SU-DHL-6 (cell line): Measurements from ENCODE around the gene MAP1B.

Source experiments
- H2AFZ ChIP-seq: fragments of 200-600 bp; sonication (generic); 2 replicates; pipeline ENCODE4 v1.6.1; 2014; ENCODE audit warnings: low read depth, mild to moderate bottlenecking, moderate library complexity, mixed read lengths, antibody characterized with exemption, low read length; ENCODE audit not compliant: severe bottlenecking
- H3F3A ChIP-seq: fragments of 200-600 bp; shearing (Covaris generic); 2 replicates; pipeline ENCODE4 v1.6.0; 2016; ENCODE audit warnings: antibody characterized with exemption, mild to moderate bottlenecking; ENCODE audit not compliant: insufficient read depth
- H3K27ac ChIP-seq: fragments of 200-600 bp; sonication (generic); 2 replicates; pipeline ENCODE4 v1.5.1; 2016; ENCODE audit warnings: low read depth, mild to moderate bottlenecking, low read length, moderate library complexity, mixed read lengths
- H3K27me3 ChIP-seq: fragments of 200-600 bp; sonication (generic), shearing (Covaris generic); 2 replicates; pipeline ENCODE4 v1.6.0; 2014; ENCODE audit warnings: mild to moderate bottlenecking, low read length
- H3K36me3 ChIP-seq: fragments of 200-600 bp; sonication (generic); 2 replicates; pipeline ENCODE4 v1.6.1; 2014; ENCODE audit warnings: mild to moderate bottlenecking, low read length, mixed read lengths
- H3K4me2 ChIP-seq: fragments of 300-600, 200-600 bp; shearing (Covaris generic), sonication (generic); 2 replicates; pipeline ENCODE4 v1.6.0; 2014; ENCODE audit warnings: low read length, low read depth, mild to moderate bottlenecking; ENCODE audit not compliant: poor library complexity, severe bottlenecking
- H3K4me3 ChIP-seq: fragments of 200-600 bp; sonication (generic); 2 replicates; pipeline ENCODE4 v1.5.1; 2014; ENCODE audit warnings: antibody characterized with exemption, low read length, mild to moderate bottlenecking, mixed read lengths; ENCODE audit not compliant: insufficient read depth, poor library complexity, severe bottlenecking
- H3K79me2 ChIP-seq: fragments of 200-600 bp; sonication (generic); 2 replicates; pipeline ENCODE4 v1.6.1; 2014; ENCODE audit warnings: mild to moderate bottlenecking, low read length, moderate library complexity; ENCODE audit not compliant: insufficient read depth
- H3K9ac ChIP-seq: fragments of 200-600 bp; sonication (generic); 2 replicates; pipeline ENCODE4 v1.7.0; 2014; ENCODE audit warnings: mild to moderate bottlenecking, low read length
- H3K9me2 ChIP-seq: fragments of 200-600 bp; sonication (generic); replicated peaks from 2 replicates; pipeline ENCODE4 v1.6.1; 2014; ENCODE audit warnings: low read length; ENCODE audit not compliant: insufficient read depth
- H3K9me3 ChIP-seq: fragments of 200-600 bp; sonication (generic); 2 replicates; pipeline ENCODE4 v1.6.1; 2014; ENCODE audit warnings: low read length, mixed read lengths; ENCODE audit not compliant: insufficient read depth
- H4K20me1 ChIP-seq: fragments of 200-600 bp; sonication (generic); 2 replicates; pipeline ENCODE4 v1.6.1; 2014; ENCODE audit warnings: low read depth, mild to moderate bottlenecking, antibody characterized with exemption, low read length, moderate library complexity, mixed read lengths
- EZH2phosphoT487 ChIP-seq: fragments of 200-600 bp; sonication (generic), shearing (Covaris generic); conservative IDR thresholded peaks from 2 replicates; pipeline ENCODE4 v1.6.1; 2018; ENCODE audit warnings: mild to moderate bottlenecking, antibody characterized with exemption, low read length, moderate library complexity, mixed read lengths
- TF ChIP-seq, protein P1 (sequence below): fragments of 200-600 bp; sonication (generic); IDR thresholded peaks from one replicate; pipeline ENCODE4 v1.5.1; 2017; ENCODE audit warnings: antibody characterized with exemption, mild to moderate bottlenecking, low read length, moderate library complexity; ENCODE audit not compliant: insufficient read depth, poor library complexity, severe bottlenecking

The MAP1B gene

DNA sequence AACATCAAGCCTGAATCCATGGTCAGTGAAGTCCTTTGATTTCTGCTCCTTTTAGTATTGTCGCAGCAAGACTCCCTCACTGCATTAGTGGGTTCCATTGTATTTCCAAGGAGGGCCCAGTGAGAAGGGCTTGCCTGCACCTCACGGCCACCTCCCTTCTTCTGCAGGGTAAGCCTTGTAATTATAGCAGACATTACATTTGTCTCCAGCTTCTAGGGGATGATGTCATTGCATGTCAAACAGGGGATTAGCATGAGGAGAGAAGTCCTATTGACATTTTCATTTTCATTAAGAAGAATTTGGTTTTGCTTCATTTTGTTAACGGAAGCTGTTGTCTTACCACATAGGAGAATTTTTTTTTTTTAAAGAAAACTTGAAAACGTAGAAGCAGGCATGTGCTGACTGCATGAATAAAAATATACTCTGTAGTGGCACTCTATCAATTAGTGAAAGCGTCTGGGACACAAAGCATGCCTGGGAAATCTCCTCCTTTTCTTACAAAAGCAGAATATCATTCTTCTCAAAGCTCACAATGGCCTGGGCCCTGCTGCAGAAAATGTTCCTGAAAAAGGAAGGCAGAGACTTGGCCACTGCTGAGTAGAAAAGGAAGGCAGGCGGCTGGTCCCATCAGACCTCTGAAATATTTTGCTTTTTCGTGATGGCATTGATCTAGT lies 27.1 kb downstream of the MAP1B start:
- no peaks in the 10 kb centered on the region for H3K79me2 ChIP-seq
- H3K9me2 ChIP-seq, result no peaks in the 10 kb centered on the region
- H4K20me1 ChIP-seq, result no peaks in the 10 kb centered on the region
- H3K27me3 ChIP-seq, result no peaks in the 10 kb centered on the region
- no peak overlapping the region for H3K4me3 ChIP-seq
- H3F3A ChIP-seq, result no peaks in the 10 kb centered on the region
- H3K9me3 ChIP-seq, result no peaks in the 10 kb centered on the region
- no peak overlapping the region for H3K4me2 ChIP-seq
- H2AFZ ChIP-seq, result no peak overlapping the region
- H3K36me3 ChIP-seq, result no peaks in the 10 kb centered on the region
- H3K9ac ChIP-seq, result no peak overlapping the region
- no peak overlapping the region for H3K27ac ChIP-seq
- no peak for TF ChIP-seq EZH2phosphoT487
- TF ChIP-seq, protein P1, sequence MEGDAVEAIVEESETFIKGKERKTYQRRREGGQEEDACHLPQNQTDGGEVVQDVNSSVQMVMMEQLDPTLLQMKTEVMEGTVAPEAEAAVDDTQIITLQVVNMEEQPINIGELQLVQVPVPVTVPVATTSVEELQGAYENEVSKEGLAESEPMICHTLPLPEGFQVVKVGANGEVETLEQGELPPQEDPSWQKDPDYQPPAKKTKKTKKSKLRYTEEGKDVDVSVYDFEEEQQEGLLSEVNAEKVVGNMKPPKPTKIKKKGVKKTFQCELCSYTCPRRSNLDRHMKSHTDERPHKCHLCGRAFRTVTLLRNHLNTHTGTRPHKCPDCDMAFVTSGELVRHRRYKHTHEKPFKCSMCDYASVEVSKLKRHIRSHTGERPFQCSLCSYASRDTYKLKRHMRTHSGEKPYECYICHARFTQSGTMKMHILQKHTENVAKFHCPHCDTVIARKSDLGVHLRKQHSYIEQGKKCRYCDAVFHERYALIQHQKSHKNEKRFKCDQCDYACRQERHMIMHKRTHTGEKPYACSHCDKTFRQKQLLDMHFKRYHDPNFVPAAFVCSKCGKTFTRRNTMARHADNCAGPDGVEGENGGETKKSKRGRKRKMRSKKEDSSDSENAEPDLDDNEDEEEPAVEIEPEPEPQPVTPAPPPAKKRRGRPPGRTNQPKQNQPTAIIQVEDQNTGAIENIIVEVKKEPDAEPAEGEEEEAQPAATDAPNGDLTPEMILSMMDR, result no peak

DNA sequence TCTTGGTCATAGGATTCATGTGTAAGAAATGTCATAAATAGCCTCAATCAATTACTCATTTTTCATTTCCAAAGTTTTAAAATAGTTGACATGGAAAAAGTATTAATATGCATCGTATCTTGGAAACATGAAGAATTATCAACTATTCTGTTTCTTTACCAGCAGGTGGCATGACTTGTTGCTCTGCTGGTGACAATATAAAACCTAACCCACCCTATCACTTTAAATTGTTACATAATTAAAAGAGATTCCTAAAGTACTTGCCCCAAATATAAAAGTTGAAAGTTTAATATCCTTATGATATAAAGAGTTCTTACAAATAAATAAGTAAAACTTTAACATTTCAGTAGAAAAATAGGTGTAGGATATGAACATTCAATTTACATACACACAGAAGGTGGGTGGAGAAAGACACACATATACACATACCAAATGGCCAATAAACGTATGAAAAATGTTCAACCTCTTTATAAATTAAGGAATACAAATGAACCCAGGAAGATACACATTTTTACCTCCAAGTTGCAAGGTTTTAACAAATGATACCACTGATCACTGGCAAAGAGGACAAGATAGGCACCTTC lies 30.6 kb downstream of the MAP1B start:
- H3F3A ChIP-seq, result no peaks in the 10 kb centered on the region
- no peak overlapping the region for H3K9ac ChIP-seq
- H3K4me2 ChIP-seq, result no peak overlapping the region
- no peaks in the 10 kb centered on the region for H3K27me3 ChIP-seq
- no peaks in the 10 kb centered on the region for H3K9me3 ChIP-seq
- no peak overlapping the region for H3K4me3 ChIP-seq
- no peak for TF ChIP-seq EZH2phosphoT487
- TF ChIP-seq, protein P1, result peak; percentile 54
- no peaks in the 10 kb centered on the region for H3K36me3 ChIP-seq
- no peaks in the 10 kb centered on the region for H3K79me2 ChIP-seq
- H3K27ac ChIP-seq, result no peak overlapping the region
- no peaks in the 10 kb centered on the region for H3K9me2 ChIP-seq
- H4K20me1 ChIP-seq, result no peaks in the 10 kb centered on the region
- no peak overlapping the region for H2AFZ ChIP-seq

GRCh38 chr5:72138943-72139521 lies 31.8 kb downstream of the MAP1B start:
- H3K27ac ChIP-seq, result no peak overlapping the region
- H2AFZ ChIP-seq, result no peak overlapping the region
- no peaks in the 10 kb centered on the region for H3K9me2 ChIP-seq
- no peak overlapping the region for H3K9ac ChIP-seq
- TF ChIP-seq, protein P1, result no peak
- no peak for TF ChIP-seq EZH2phosphoT487
- H3K36me3 ChIP-seq, result no peaks in the 10 kb centered on the region
- no peak overlapping the region for H3K4me2 ChIP-seq
- no peaks in the 10 kb centered on the region for H3K9me3 ChIP-seq
- no peaks in the 10 kb centered on the region for H4K20me1 ChIP-seq
- H3K27me3 ChIP-seq, result no peaks in the 10 kb centered on the region
- H3K79me2 ChIP-seq, result no peaks in the 10 kb centered on the region
- no peaks in the 10 kb centered on the region for H3F3A ChIP-seq
- H3K4me3 ChIP-seq, result no peak overlapping the region
